WERI-Rb-1 (cell line): ENCODE measurements around the gene FAM184A.

ENCODE experiments used
- DNase-seq: peaks from one replicate; pipeline ENCODE4 v3.0.0-alpha.2; 2020
- H3K27ac ChIP-seq: fragments of 250-450 bp; sonication (Bioruptor Pico); 2 replicates; pipeline ENCODE4 v1.5.1; 2020; ENCODE audit warnings: mild to moderate bottlenecking, moderate library complexity
- H3K27me3 ChIP-seq: fragments of 250-450 bp; sonication (Bioruptor Pico); 2 replicates; pipeline ENCODE4 v1.5.1; 2021; ENCODE audit warnings: mild to moderate bottlenecking, low read depth, moderate library complexity; ENCODE audit not compliant: insufficient read depth, severe bottlenecking
- H3K36me3 ChIP-seq: fragments of 250-450 bp; sonication (Bioruptor Pico); 2 replicates; pipeline ENCODE4 v1.5.1; 2020; ENCODE audit warnings: mild to moderate bottlenecking, moderate library complexity
- H3K4me3 ChIP-seq: 2 replicates; pipeline ENCODE4 v1.5.1; 2011; ENCODE audit warnings: low read depth, mild to moderate bottlenecking, control low read depth, low read length
- H3K9me3 ChIP-seq: fragments of 250-450 bp; sonication (Bioruptor Pico); 2 replicates; pipeline ENCODE4 v1.5.1; 2021; ENCODE audit warnings: mild to moderate bottlenecking, moderate library complexity; ENCODE audit not compliant: severe bottlenecking
- TF ChIP-seq, protein P1 (sequence below): IDR thresholded peaks from 2 replicates; pipeline ENCODE4 v1.5.1; 2011; ENCODE audit warnings: low read depth, mild to moderate bottlenecking, control low read depth, inconsistent platforms, low read length

The FAM184A gene

DNA sequence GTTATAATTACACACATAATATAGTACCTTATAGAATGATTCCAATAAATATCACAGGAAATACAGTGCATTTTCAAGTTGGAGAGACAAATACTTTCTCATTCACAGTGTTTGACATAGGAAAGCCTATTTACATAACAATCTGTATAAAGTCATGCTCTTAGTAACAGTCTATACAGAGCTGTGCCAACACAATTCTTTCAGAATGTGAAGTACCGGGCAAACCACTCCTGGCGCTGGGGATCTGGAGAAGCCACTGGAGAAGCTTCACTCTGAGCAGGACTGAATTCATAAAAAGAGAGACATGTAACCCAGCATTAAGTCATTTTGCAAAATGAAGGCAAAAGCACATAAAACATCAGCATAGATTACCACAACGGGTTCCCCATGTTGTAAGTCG, 118.6 kb downstream of the FAM184A start:
- H3K27ac ChIP-seq = no peak overlapping the region
- no peak for DNase-seq
- H3K27me3 ChIP-seq = no peaks in the 10 kb centered on the region
- H3K9me3 ChIP-seq = no peaks in the 10 kb centered on the region
- no peaks in the 10 kb centered on the region for H3K36me3 ChIP-seq
- TF ChIP-seq, protein P1, sequence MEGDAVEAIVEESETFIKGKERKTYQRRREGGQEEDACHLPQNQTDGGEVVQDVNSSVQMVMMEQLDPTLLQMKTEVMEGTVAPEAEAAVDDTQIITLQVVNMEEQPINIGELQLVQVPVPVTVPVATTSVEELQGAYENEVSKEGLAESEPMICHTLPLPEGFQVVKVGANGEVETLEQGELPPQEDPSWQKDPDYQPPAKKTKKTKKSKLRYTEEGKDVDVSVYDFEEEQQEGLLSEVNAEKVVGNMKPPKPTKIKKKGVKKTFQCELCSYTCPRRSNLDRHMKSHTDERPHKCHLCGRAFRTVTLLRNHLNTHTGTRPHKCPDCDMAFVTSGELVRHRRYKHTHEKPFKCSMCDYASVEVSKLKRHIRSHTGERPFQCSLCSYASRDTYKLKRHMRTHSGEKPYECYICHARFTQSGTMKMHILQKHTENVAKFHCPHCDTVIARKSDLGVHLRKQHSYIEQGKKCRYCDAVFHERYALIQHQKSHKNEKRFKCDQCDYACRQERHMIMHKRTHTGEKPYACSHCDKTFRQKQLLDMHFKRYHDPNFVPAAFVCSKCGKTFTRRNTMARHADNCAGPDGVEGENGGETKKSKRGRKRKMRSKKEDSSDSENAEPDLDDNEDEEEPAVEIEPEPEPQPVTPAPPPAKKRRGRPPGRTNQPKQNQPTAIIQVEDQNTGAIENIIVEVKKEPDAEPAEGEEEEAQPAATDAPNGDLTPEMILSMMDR = no peak
- no peak overlapping the region for H3K4me3 ChIP-seq

DNA sequence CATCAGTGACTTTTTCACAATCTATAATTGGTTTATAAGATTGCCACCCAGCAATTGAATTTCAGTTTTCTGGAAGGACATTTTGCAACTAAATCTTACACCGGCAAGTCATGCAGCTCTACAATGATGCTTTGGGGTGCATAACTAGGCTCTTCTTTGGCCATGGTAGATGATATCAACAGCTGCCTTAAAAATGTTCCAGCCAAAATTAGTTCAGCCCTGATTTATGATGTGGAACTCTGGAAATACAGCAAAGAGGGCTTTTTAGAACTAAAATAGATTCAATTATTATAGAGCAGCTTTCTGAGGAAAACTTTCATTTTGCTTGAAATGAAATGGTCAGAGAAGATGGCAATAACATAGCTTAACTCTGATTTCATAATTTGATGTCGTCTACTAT, 125.1 kb downstream of the FAM184A start:
- no peaks in the 10 kb centered on the region for H3K27me3 ChIP-seq
- no peak overlapping the region for H3K27ac ChIP-seq
- no peak overlapping the region for H3K4me3 ChIP-seq
- DNase-seq = no peak
- no peaks in the 10 kb centered on the region for H3K36me3 ChIP-seq
- TF ChIP-seq, protein P1 = no peak
- no peaks in the 10 kb centered on the region for H3K9me3 ChIP-seq

DNA sequence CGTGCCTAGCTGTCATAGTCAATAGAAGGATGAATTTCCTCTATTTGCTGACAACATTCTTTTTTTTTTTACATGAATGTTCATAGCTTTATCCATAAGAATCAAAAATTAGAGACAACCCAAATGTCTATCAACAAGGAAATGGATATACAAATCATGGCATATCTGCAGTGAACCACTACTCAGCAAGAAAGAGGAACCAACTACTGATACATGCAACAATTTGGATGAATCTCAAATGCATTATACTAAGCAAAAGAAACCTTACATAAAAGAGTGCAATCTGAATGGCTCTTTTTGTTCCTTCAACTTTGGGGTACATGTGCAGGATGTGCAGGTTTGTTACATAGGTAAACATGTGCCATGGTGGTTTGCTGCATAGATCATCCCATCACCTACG, 125.8 kb downstream of the FAM184A start:
- TF ChIP-seq, protein P1 = no peak
- no peak for DNase-seq
- H3K36me3 ChIP-seq = no peaks in the 10 kb centered on the region

DNA sequence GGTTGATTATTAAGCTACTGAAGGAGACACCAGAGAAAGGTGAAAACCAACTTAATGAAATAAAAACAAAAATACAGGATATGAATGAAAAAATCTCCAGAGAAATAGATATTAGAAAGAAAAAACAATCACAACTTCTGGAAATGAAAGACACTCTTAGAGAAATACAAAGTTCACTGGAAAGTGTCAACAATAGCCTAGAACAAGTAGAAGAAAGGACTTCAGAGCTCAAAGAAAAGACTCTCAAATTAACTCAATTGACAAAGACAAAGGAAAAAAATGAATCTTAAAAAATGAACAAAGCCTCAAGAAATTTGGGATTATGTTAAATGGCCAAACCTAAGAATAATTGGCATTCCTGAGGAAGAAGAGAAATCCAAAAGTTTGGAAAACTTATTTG, 133.2 kb downstream of the FAM184A start:
- H3K27me3 ChIP-seq = no peaks in the 10 kb centered on the region
- H3K4me3 ChIP-seq = no peak overlapping the region
- DNase-seq = no peak
- TF ChIP-seq, protein P1 = no peak
- no peaks in the 10 kb centered on the region for H3K9me3 ChIP-seq
- no peak overlapping the region for H3K27ac ChIP-seq
- no peaks in the 10 kb centered on the region for H3K36me3 ChIP-seq

More for the DNA sequence above, 125.8 kb downstream of the FAM184A start:
- no peaks in the 10 kb centered on the region for H3K27me3 ChIP-seq
- H3K9me3 ChIP-seq = no peaks in the 10 kb centered on the region
- no peak overlapping the region for H3K4me3 ChIP-seq
- no peak overlapping the region for H3K27ac ChIP-seq

DNA sequence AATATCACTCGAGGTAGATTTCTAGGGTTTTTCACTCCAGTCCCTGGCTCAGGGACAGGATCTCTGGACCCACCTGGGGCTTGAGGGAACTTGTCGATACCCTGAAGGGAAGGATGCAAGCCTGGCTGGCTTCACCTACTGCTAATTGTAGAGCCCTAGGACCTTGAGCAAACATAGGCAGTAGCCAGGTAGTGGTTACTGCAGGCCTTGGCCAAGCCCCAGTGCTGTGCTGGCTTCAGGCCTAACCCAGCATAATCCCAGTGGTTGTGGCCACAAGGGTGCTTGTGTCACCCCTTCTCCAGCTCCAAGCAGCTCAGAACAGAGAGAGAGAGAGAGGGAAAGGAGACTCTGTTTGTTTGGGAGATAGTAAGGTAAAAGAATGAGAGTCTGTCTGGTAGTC, 137.7 kb downstream of the FAM184A start:
- TF ChIP-seq, protein P1 = no peak
- no peaks in the 10 kb centered on the region for H3K36me3 ChIP-seq
- DNase-seq = no peak
- H3K27ac ChIP-seq = no peak overlapping the region
- H3K4me3 ChIP-seq = no peak overlapping the region
- no peaks in the 10 kb centered on the region for H3K9me3 ChIP-seq
- no peaks in the 10 kb centered on the region for H3K27me3 ChIP-seq

DNA sequence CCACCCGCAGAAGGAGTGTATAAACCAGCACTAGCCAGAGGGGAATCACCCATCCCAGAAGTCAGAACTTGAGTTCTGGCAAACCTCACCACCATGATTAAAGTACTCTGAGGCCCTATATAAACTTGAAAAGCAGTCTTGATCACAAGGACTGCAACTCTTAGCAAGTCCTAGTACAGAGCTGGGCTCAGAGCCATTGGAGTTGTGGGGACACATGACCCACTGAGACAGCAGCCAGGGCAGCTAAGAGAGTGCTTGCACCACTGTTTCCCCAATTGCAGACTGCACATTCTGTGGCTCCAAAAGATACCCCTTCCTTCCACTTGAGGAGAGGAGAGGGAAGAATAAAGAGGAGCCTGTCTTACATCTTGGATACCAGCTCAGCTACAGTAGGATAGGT, 138.8 kb downstream of the FAM184A start:
- DNase-seq = no peak
- no peak overlapping the region for H3K4me3 ChIP-seq
- H3K27me3 ChIP-seq = no peaks in the 10 kb centered on the region
- H3K9me3 ChIP-seq = no peaks in the 10 kb centered on the region
- TF ChIP-seq, protein P1 = no peak
- no peak overlapping the region for H3K27ac ChIP-seq
- H3K36me3 ChIP-seq = no peaks in the 10 kb centered on the region
